Dermis blood vessel endothelial cell (primary cell): ENCODE measurements around the gene NNAT. TPM values are rescaled to one million over a fixed set of nuclear protein-coding genes. Genes with fewer than 3 reads are reported as not detected.

Experiments used
- DNase-seq: peaks from one replicate; pipeline ENCODE4 v3.0.0; 2010
- total RNA-seq: library from RNA; depleted of rRNA; stranded (reverse); fragments of >200 nt; gene quantifications from 2 replicates; pipeline ENCODE4 v1.2.3, GENCODE V29; 2014

NNAT gene
- total RNA-seq, 1 donor from 2014 or later, result 0.34 TPM

GRCh38 chr20:37567671-37568588, 46.9 kb downstream of the NNAT start:
- no peak for DNase-seq

- no peak for DNase-seq
These were observed 49.4 kb downstream of the NNAT start for GRCh38 chr20:37570419-37570818.

GRCh38 chr20:37571033-37571432, 50.0 kb downstream of the NNAT start:
- no peak for DNase-seq

Other genes with a start within 250 kb of the NNAT start
- 7.8 and 14.4 TPM in 2 replicates for gene MANBAL, start 231.6 kb upstream of the NNAT start, total RNA-seq
- 1.5 and 4.1 TPM in 2 replicates for gene SRC, start 175.1 kb upstream of the NNAT start, total RNA-seq
- 53.9 and 64.8 TPM in 2 replicates for gene BLCAP, start 6.6 kb downstream of the NNAT start, total RNA-seq
- 32.8 and 35.8 TPM in 2 replicates for gene CTNNBL1, start 172.8 kb downstream of the NNAT start, total RNA-seq